LNCaP clone FGC (cell line): ENCODE data around the gene RASSF3.

Source experiments
- DNase-seq: peaks from one replicate; pipeline ENCODE4 v3.0.0-alpha.2; 2011; ENCODE audit warnings: low read depth
- H3K4me3 ChIP-seq: 2 replicates; pipeline ENCODE4 v1.5.1; 2011; ENCODE audit warnings: mild to moderate bottlenecking, low read depth, low read length, control low read depth
- TF ChIP-seq, protein P1 (sequence below): IDR thresholded peaks from 2 replicates; pipeline ENCODE4 v1.5.1; 2012; ENCODE audit warnings: mild to moderate bottlenecking; ENCODE audit not compliant: control insufficient read depth, insufficient read depth; ENCODE audit errors: extremely low read depth

Gene RASSF3

DNA sequence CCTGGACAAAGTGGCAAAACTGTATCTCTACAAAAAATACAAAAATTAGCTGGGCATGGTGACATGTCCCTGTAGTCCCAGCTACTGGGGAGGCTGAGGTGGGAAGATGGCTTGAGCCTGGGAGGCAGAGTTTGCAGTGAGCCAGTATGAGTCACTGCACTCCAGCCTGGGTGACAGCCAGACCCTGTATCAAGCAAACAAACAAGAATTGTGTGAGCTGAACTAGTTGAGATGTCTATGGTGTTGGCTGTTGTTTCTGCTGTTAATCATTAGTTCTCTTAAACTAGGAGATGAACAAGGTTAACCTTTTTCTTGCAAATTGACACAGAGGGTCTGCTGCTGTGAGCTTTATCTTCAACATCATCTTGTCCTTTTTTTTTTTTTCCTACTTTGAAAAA is 23.6 kb downstream of the RASSF3 start:
- DNase-seq: peak; percentile 84
- H3K4me3 ChIP-seq: no peak overlapping the region
- TF ChIP-seq, protein P1, sequence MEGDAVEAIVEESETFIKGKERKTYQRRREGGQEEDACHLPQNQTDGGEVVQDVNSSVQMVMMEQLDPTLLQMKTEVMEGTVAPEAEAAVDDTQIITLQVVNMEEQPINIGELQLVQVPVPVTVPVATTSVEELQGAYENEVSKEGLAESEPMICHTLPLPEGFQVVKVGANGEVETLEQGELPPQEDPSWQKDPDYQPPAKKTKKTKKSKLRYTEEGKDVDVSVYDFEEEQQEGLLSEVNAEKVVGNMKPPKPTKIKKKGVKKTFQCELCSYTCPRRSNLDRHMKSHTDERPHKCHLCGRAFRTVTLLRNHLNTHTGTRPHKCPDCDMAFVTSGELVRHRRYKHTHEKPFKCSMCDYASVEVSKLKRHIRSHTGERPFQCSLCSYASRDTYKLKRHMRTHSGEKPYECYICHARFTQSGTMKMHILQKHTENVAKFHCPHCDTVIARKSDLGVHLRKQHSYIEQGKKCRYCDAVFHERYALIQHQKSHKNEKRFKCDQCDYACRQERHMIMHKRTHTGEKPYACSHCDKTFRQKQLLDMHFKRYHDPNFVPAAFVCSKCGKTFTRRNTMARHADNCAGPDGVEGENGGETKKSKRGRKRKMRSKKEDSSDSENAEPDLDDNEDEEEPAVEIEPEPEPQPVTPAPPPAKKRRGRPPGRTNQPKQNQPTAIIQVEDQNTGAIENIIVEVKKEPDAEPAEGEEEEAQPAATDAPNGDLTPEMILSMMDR: no peak

DNA sequence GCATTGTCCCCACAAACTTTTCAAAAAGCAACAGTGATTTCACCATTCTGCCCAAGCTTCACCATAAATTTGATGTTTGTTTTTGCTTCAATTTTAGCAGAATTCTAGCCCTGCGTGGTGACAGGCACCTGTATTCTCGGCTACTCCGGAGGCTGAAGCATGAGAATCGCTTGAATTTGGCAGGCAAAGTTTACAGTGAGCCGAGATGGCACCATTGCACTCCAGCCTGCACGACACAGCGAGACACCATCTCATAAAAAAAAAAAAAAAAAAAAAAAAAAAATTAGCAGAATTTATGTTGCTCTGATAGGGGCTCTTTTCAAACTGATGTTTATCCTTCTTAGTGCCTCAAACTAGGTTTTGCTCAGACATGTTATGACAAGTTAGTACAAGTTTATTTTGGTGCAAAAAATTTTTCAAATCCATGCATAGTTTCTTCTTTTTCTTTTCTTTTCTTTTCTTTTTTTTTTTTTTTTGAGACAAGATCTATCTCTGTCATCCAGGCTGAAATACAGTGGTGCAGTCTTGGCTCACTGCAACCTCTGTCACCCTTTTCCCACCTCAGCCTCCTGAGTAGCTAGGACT is 24.3 kb downstream of the RASSF3 start:
- DNase-seq: no peak
- H3K4me3 ChIP-seq: no peak overlapping the region
- TF ChIP-seq, protein P1: no peak

DNA sequence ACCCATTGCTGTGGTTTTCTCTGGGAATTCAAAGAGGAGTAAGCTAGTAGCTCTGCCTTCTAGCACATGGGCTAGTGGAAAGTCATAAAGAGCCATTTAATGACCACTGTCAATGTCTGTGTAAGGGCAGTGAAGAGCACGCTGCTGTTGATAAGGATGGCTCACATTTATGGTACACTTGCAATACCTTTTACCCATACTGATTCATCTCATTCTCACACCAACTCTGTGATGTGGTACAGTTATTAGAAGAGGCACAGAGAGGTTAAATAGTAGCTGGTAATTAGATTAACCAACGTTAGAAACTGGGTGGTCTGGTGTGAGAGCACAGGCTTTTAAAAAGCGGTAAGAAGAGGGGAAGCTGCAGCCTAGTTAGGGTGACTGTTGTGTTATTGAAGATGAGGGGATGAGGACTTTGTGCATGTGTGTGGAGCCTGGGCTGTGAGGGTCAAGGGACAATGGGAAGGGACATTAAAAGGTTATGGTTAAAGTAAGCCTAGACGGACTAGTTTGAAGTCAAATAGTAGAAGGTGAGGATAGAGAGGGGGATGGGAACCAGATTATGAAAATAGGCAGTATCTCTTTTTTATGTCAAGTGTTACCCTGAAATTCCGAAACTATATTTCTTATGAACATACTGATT is 25.2 kb downstream of the RASSF3 start:
- TF ChIP-seq, protein P1: no peak
- H3K4me3 ChIP-seq: no peak overlapping the region
- DNase-seq: no peak

DNA sequence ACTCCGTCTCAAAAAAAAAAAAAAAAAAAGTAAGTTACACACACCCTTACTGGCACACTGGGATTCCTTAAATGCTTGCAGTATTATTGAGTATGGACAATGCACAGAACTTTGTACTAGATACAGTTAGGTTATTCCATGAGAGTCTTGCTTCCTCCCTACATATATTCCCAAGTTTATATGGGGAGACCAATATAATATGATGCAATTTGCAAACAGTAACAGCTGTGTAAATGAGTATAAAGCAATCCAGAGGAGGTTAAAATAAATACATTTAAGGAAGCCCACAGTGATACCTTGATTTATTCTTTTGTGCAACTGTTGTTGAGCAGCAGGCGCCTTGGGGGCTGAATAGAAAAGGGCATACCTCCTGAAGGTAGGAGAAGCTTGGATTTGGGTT is 26.6 kb downstream of the RASSF3 start:
- TF ChIP-seq, protein P1: no peak
- peak overlapping the region; percentile 10; the same call in 1 of the 2 replicates for H3K4me3 ChIP-seq
- no peak for DNase-seq

DNA sequence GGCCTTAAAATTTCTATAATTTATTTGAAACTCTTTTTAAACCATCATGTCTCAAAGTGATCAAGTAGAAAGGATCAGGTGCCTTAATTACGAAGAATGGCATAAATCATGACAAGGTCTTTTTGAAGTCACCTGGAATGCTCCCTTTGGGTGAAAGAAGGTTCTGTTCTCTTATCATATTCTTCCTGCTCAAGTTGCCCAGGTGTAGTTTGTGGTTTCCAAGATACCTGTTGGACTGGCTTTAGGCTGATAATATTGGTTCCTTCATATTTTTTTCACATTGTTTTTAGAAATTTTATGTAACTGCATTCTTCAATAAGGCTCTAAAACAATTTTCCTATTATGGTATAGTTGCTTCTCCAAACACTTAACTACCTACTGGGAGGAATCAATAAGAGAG is 29.2 kb downstream of the RASSF3 start:
- no peak for DNase-seq
- no peak overlapping the region for H3K4me3 ChIP-seq
- TF ChIP-seq, protein P1: no peak

DNA sequence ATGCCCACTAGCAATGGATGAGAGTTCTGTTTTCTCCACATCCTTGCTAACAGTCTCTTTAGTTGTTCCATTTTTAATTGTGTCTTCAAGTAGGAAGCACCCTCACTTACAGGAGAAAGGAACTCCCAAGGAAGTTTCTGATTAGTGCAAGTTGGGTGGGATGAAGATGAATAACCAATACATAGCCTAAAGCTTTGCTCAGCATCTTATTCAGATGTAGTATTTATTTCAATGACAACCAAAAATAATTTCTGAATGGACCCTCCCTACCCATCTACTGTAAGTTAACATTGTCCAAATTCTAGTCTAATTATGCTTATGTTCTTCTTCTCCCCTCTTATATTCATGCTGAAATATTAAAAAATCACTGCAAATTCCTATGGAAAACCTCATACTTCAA is 36.0 kb downstream of the RASSF3 start:
- TF ChIP-seq, protein P1: no peak
- DNase-seq: no peak
- H3K4me3 ChIP-seq: no peak overlapping the region

DNA sequence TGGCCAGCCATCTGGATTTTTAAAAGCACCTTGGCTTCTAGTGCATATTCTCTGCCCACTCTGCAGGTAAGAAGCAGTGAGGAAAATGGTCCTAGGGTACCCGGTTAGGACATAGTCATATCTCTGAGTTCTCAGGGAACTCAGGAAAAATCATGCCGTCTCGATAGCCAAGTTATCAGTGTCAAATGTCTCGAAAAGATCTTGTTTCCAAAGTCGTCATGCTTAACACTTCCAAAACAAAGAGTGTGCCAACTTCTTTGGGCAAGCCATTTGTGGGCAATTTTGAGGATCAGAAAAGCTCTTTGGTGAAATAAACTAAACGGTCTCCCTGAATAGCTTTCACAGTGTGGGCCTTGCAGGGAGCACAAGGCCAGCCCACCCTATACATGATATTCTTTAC is 39.2 kb downstream of the RASSF3 start:
- H3K4me3 ChIP-seq: no peak overlapping the region
- DNase-seq: no peak
- TF ChIP-seq, protein P1: no peak
